HCT116 (cell line): ENCODE measurements around the gene MDP1. TPM values are rescaled to one million over a fixed set of nuclear protein-coding genes. Genes with fewer than 3 reads are reported as not detected.

ENCODE experiments used
- ATAC-seq: fragments of 200-7000 bp; cut with Tn5 transposase; 2 replicates; pipeline ENCODE4 v1.9.1; 2020; ENCODE audit warnings: mild to moderate bottlenecking, moderate library complexity
- BruUV-seq: library from RNA; stranded (reverse); fragments of 400-500 nt; replicated peaks from 2 replicates; lab custom pipeline; 2021; lab: Mats Ljungman, UMichigan
- CTCF ChIA-PET: fragments of 300-600 bp; sonication (Branson Sonifier 250); formaldehyde crosslinking; loops from one replicate; lab custom pipeline; 2021; ENCODE audit warnings: antibody characterized with exemption; lab: Charles Lee
- POLR2A ChIA-PET: fragments of 300-600, 350-600 bp; sonication (Branson Sonifier 250); formaldehyde crosslinking; loops from one replicate; lab custom pipeline; 2021; ENCODE audit warnings: antibody characterized with exemption; lab: Charles Lee
- RAD21 ChIA-PET, 2 experiments: fragments of 300-600 bp; sonication (Branson Sonifier 250); formaldehyde crosslinking; loops; one replicate each; lab custom pipeline; 2023; ENCODE audit warnings: low total read pairs in 2 of 2; ENCODE audit not compliant: uncharacterized antibody in 2 of 2, unreplicated experiment in 2 of 2, low non-redundant PET in 1 of 2; lab: Charles Lee
- DNase-seq: peaks from one replicate; pipeline ENCODE4 v3.0.0-alpha.2; 2010; ENCODE audit warnings: low read depth, low spot score
- H2AFZ ChIP-seq: fragments of 200-600 bp; shearing (Covaris generic), sonication (generic); 2 replicates; pipeline ENCODE4 v1.6.1; 2017; ENCODE audit warnings: low read depth, mixed run types, mixed read lengths, antibody characterized with exemption, low read length; ENCODE audit not compliant: poor library complexity, severe bottlenecking
- H3K27ac ChIP-seq: 2 replicates; pipeline ENCODE4 v1.5.1; 2012; ENCODE audit warnings: low read depth, low read length
- H3K27me3 ChIP-seq: fragments of 200-600 bp; sonication (generic); 2 replicates; pipeline ENCODE4 v1.6.1; 2016; ENCODE audit warnings: mixed run types, low read length, mixed read lengths; ENCODE audit not compliant: insufficient read depth
- H3K36me3 ChIP-seq, 2 experiments: fragments of 200-500 bp in 1 of 2; fragments of 200-600 bp in 1 of 2; sonication (Bioruptor generic) in 1 of 2; sonication (generic) in 1 of 2; 2 replicates each; pipeline versions ENCODE4 v1.5.1 to v1.6.1; 2014 to 2016; ENCODE audit warnings: low read length in 2 of 2, inconsistent platforms in 1 of 2, mixed read lengths in 1 of 2, mixed run types in 1 of 2; ENCODE audit not compliant: insufficient read depth in 2 of 2, control insufficient read depth in 1 of 2
- H3K4me1 ChIP-seq, 2 experiments: fragments of 200-600 bp in 1 of 2; sonication (generic) in 1 of 2; 2 replicates each; pipeline versions ENCODE4 v1.5.1 to v1.6.1; 2012 to 2017; ENCODE audit warnings: low read length in 2 of 2, inconsistent platforms in 1 of 2, mild to moderate bottlenecking in 1 of 2, mixed read lengths in 1 of 2, mixed run types in 1 of 2, moderate library complexity in 1 of 2; ENCODE audit not compliant: insufficient read depth in 2 of 2, control insufficient read depth in 1 of 2
- H3K4me2 ChIP-seq: fragments of 200-600 bp; sonication (generic); 2 replicates; pipeline ENCODE4 v1.6.1; 2017; ENCODE audit warnings: mixed run types, low read length, mixed read lengths
- H3K4me3 ChIP-seq, 2 experiments: fragments of 200-600 bp in 1 of 2; sonication (generic) in 1 of 2; replicated peaks in 1 of 2; 2 replicates each; pipeline ENCODE4 v1.5.1; 2011 to 2016; ENCODE audit warnings: low read length in 2 of 2, control low read depth in 1 of 2, low read depth in 1 of 2, mild to moderate bottlenecking in 1 of 2, mixed read lengths in 1 of 2, mixed run types in 1 of 2
- H3K79me2 ChIP-seq: fragments of 200-600 bp; sonication (generic); 2 replicates; pipeline ENCODE4 v1.6.1; 2017; ENCODE audit warnings: mild to moderate bottlenecking, mixed run types, low read length, moderate library complexity, mixed read lengths; ENCODE audit not compliant: insufficient read depth
- H3K9ac ChIP-seq: fragments of 200-600 bp; sonication (generic); 2 replicates; pipeline ENCODE4 v1.6.1; 2016; ENCODE audit warnings: low read length, mixed read lengths
- H3K9me2 ChIP-seq: fragments of 200-600 bp; sonication (generic), shearing (Covaris generic); 2 replicates; pipeline ENCODE4 v1.6.1; 2017; ENCODE audit warnings: mixed run types, mild to moderate bottlenecking, moderate library complexity; ENCODE audit not compliant: insufficient read depth
- H3K9me3 ChIP-seq, 2 experiments: fragments of 200-500 bp in 1 of 2; fragments of 200-600 bp in 1 of 2; sonication (Bioruptor generic) in 1 of 2; sonication (generic) in 1 of 2; 2 replicates each; pipeline ENCODE4 v1.6.1; 2014 to 2017; ENCODE audit warnings: low read length in 2 of 2, mixed read lengths in 2 of 2, inconsistent platforms in 1 of 2, low read depth in 1 of 2, mild to moderate bottlenecking in 1 of 2, mixed run types in 1 of 2, moderate library complexity in 1 of 2; ENCODE audit not compliant: control insufficient read depth in 1 of 2, insufficient read depth in 1 of 2
- H4K20me1 ChIP-seq: fragments of 200-600 bp; sonication (generic), shearing (Covaris generic); 2 replicates; pipeline ENCODE4 v1.6.1; 2017; ENCODE audit warnings: mixed run types, mild to moderate bottlenecking, moderate library complexity; ENCODE audit not compliant: insufficient read depth
- CBX3 ChIP-seq: IDR thresholded peaks from 2 replicates; pipeline ENCODE4 v1.6.1; 2012; ENCODE audit warnings: low read depth
- CEBPB ChIP-seq: IDR thresholded peaks from 2 replicates; pipeline ENCODE4 v1.6.1; 2012; ENCODE audit warnings: low read depth
- ELF1 ChIP-seq: IDR thresholded peaks from 2 replicates; pipeline ENCODE4 v1.6.1; 2012; ENCODE audit warnings: low read depth, borderline replicate concordance
- EZH2 ChIP-seq: fragments of 200-600 bp; sonication (generic); IDR thresholded peaks from 2 replicates; pipeline ENCODE4 v1.6.1; 2017; ENCODE audit warnings: antibody characterized with exemption, mixed run types
- EZH2phosphoT487 ChIP-seq: fragments of 200-600 bp; IDR thresholded peaks from 2 replicates; pipeline ENCODE4 v1.6.1; 2018; ENCODE audit warnings: antibody characterized with exemption, borderline replicate concordance
- FOSL1 ChIP-seq: IDR thresholded peaks from 2 replicates; pipeline ENCODE4 v1.6.1; 2012; ENCODE audit warnings: low read depth
- JUND ChIP-seq: IDR thresholded peaks from 2 replicates; pipeline ENCODE4 v1.6.1; 2012
- POLR2A ChIP-seq: IDR thresholded peaks from 2 replicates; pipeline ENCODE4 v1.7.0; 2011; ENCODE audit warnings: borderline replicate concordance; ENCODE audit not compliant: insufficient read depth, insufficient read length; ENCODE audit errors: extremely low read depth
- RAD21 ChIP-seq: IDR thresholded peaks from 2 replicates; pipeline ENCODE4 v1.6.1; 2012; ENCODE audit warnings: low read depth, mild to moderate bottlenecking
- SP1 ChIP-seq: IDR thresholded peaks from 2 replicates; pipeline ENCODE4 v1.6.1; 2012; ENCODE audit warnings: low read depth
- SRF ChIP-seq: IDR thresholded peaks from 2 replicates; pipeline ENCODE4 v1.6.1; 2012; ENCODE audit warnings: low read depth
- TCF7L2 ChIP-seq: IDR thresholded peaks from 2 replicates; pipeline ENCODE4 v1.7.0; 2011; ENCODE audit warnings: borderline replicate concordance, inconsistent platforms; ENCODE audit not compliant: insufficient read depth, insufficient read length; ENCODE audit errors: extremely low read depth
- YY1 ChIP-seq: IDR thresholded peaks from 2 replicates; pipeline ENCODE4 v1.6.1; 2011; ENCODE audit warnings: low read length, low read depth, moderate library complexity, mild to moderate bottlenecking; ENCODE audit not compliant: insufficient replicate concordance; ENCODE audit errors: extremely low read depth
- ZFX ChIP-seq: fragments of 450-650 bp; IDR thresholded peaks from 2 replicates; pipeline ENCODE4 v1.6.1; 2017
- ZNF274 ChIP-seq: fragments of 200-500 bp; sonication (Bioruptor generic); IDR thresholded peaks from 2 replicates; pipeline ENCODE4 v1.6.1; 2014; ENCODE audit warnings: mild to moderate bottlenecking, low read depth, low read length, inconsistent platforms
- intact Hi-C: fragments of 100-400 bp; cut with micrococcal nuclease; formaldehyde crosslinking; loops from 2 replicates; pipeline ENCODE4 v1.10.0; 2022
- total RNA-seq: library from RNA; stranded (reverse); gene quantifications from one replicate; pipeline ENCODE4 v1.2.1, GENCODE V29; 2021; ENCODE audit not compliant: unreplicated experiment
- TF ChIP-seq, protein P1 (sequence below): IDR thresholded peaks from 2 replicates; pipeline ENCODE4 v1.6.1; 2012; ENCODE audit warnings: low read depth
- TF ChIP-seq, protein P2 (sequence below): IDR thresholded peaks from 2 replicates; pipeline ENCODE4 v1.6.1; 2012

MDP1 gene
- total RNA-seq, 1 experiment from 2014 or later: 15.9 TPM

DNA sequence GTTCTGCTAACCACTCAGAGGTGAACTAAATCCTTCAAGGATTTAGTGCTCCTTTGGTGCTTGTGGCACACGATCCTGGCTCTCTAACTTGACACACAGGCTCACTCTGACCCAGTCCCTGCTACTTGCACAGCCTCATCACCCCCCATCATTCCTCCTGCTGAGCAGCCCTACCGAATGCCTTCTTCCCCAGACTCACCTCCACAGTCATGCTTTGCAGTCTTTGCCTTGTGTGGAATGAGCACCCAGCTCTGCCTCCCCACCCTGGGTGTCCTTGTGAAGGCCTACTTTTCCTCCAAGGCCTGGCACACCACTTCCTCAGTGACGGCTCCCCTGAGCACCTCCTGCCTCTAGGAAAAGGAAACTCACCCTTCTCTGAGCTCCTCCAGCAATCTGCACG lies 34.5 kb upstream of the MDP1 start (continued):
- TF ChIP-seq, protein P1, sequence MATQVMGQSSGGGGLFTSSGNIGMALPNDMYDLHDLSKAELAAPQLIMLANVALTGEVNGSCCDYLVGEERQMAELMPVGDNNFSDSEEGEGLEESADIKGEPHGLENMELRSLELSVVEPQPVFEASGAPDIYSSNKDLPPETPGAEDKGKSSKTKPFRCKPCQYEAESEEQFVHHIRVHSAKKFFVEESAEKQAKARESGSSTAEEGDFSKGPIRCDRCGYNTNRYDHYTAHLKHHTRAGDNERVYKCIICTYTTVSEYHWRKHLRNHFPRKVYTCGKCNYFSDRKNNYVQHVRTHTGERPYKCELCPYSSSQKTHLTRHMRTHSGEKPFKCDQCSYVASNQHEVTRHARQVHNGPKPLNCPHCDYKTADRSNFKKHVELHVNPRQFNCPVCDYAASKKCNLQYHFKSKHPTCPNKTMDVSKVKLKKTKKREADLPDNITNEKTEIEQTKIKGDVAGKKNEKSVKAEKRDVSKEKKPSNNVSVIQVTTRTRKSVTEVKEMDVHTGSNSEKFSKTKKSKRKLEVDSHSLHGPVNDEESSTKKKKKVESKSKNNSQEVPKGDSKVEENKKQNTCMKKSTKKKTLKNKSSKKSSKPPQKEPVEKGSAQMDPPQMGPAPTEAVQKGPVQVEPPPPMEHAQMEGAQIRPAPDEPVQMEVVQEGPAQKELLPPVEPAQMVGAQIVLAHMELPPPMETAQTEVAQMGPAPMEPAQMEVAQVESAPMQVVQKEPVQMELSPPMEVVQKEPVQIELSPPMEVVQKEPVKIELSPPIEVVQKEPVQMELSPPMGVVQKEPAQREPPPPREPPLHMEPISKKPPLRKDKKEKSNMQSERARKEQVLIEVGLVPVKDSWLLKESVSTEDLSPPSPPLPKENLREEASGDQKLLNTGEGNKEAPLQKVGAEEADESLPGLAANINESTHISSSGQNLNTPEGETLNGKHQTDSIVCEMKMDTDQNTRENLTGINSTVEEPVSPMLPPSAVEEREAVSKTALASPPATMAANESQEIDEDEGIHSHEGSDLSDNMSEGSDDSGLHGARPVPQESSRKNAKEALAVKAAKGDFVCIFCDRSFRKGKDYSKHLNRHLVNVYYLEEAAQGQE: no peak
- TF ChIP-seq ZFX (no peak), ELF1 (no peak), CBX3 (no peak)

DNA sequence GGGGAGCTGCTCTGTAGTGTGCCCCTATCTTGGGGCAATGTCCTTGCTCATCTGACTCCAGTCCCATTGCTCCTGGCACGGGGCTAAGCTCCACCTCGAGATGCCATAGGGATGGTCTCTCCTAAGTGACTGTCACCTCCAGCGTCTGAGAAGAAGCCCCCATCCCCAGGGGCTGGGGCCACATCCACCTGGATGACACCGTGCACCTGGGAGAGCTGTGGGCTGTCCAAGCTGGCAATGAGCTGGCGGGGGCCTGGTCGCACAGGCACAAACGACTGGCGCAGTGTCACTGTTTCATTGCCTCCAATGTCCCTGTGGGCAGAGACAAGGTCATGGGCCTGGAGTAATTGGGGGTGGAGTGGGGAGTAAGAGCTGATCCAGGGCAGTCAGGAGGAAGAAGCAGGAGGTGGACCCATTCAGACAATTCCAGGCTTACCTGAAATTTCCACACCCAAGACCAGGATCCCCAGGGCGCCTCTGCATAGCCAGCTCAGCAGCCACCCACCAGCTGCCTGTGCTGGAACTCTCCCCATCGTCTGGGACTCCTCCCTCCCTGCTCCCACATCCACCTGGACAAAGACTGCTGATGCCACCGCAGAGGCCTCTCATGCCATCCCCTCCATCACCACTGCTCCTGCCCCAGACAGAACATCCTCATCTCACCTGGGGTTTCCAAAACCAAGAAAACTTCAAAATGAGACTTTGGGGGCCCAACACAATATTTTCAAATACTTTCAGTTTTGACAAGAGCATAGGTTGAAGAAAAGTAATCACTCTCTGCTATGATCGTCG lies 33.6 kb upstream of the MDP1 start:
- POLR2A ChIA-PET: no interaction called here
- Histone ChIP-seq H3K9me3 (no peaks in the 10 kb centered on the region), H3K27ac (no peak overlapping the region), H4K20me1 (no peaks in the 10 kb centered on the region), H3K36me3 (no peaks in the 10 kb centered on the region), H3K9ac (no peak overlapping the region), H3K4me1 (peaks cover 0 to 5% of the 10 kb centered on the region in 2 experiments; a peak in 1 of 4 replicates), H3K79me2 (no peaks in the 10 kb centered on the region), H3K4me2 (no peak overlapping the region), H2AFZ (no peak overlapping the region), H3K4me3 (no peak overlapping the region), H3K27me3 (no peaks in the 10 kb centered on the region), H3K9me2 (no peaks in the 10 kb centered on the region)
- no peak for ATAC-seq
- intact Hi-C loops: no loop called here
- RAD21 ChIA-PET: no interaction called here
- DNase-seq: no peak
- CTCF ChIA-PET: no interaction called here
- BruUV-seq: no TSS peak
- no peak for TF ChIP-seq JUND
- no peak for TF ChIP-seq RAD21
- no peak for TF ChIP-seq ZNF274
- no peak for TF ChIP-seq TCF7L2
- TF ChIP-seq POLR2A: no peak
- TF ChIP-seq EZH2phosphoT487: no peak
- TF ChIP-seq SRF: no peak
- TF ChIP-seq, protein P2, sequence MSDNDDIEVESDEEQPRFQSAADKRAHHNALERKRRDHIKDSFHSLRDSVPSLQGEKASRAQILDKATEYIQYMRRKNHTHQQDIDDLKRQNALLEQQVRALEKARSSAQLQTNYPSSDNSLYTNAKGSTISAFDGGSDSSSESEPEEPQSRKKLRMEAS: no peak
- TF ChIP-seq EZH2: no peak
- no peak for TF ChIP-seq CEBPB
- no peak for TF ChIP-seq YY1
- no peak for TF ChIP-seq FOSL1
- TF ChIP-seq, protein P1: no peak
- no peak for TF ChIP-seq SP1
- no peak for TF ChIP-seq ELF1
